Activated T-cell treated with anti-CD3 and anti-CD28 coated beads, Interleukin-2, amount 50 U/mL, for 72 hours (primary cell): ENCODE data around the gene SEMA6B. TPM values are rescaled to one million over a fixed set of nuclear protein-coding genes. Genes with fewer than 3 reads are reported as not detected.
A peak's percentile ranks its signal among the peaks of the same experiment; 100 is the strongest.
"Not testable (repeated sequence)": the region's sequence is repeated elsewhere in the genome, so short reads cannot be mapped to it uniquely, and the experiment has no call there.

Source experiments
- ATAC-seq, 2 donors: fragments of 150-1000 bp; cut with Tn5 transposase; replicated peaks in 1 of 2; 2 replicates each; pipeline ENCODE4 v1.10.0; 2021; ENCODE audit warnings: moderate library complexity in 2 of 2, mild to moderate bottlenecking in 1 of 2
- DNase-seq, 2 donors: peaks; one replicate each; pipeline ENCODE4 v3.0.0; 2021 to 2022; ENCODE audit warnings: mixed read lengths in 1 of 2
- H3K27ac Mint-ChIP-seq: one replicate; pipeline ENCODE4 v1.8.0; 2022; ENCODE audit warnings: mild to moderate bottlenecking, moderate library complexity, mixed read lengths
- H3K27me3 Mint-ChIP-seq: one replicate; pipeline ENCODE4 v1.8.0; 2022; ENCODE audit warnings: low read depth, mixed read lengths
- H3K36me3 Mint-ChIP-seq, 2 donors: one replicate each; pipeline ENCODE4 v1.8.0; 2022; ENCODE audit warnings: mixed read lengths in 2 of 2, mild to moderate bottlenecking in 1 of 2; ENCODE audit not compliant: insufficient read depth in 2 of 2
- H3K4me1 Mint-ChIP-seq: one replicate; pipeline ENCODE4 v1.8.0; 2022; ENCODE audit warnings: low read depth, mixed read lengths
- H3K4me3 Mint-ChIP-seq, 2 donors: one replicate each; pipeline ENCODE4 v1.8.0; 2022; ENCODE audit warnings: mild to moderate bottlenecking in 2 of 2, mixed read lengths in 2 of 2, moderate library complexity in 2 of 2
- H3K9me3 Mint-ChIP-seq, 2 donors: one replicate each; pipeline ENCODE4 v1.8.0; 2022; ENCODE audit warnings: mixed read lengths in 2 of 2
- total RNA-seq, 2 donors: library from RNA; stranded (reverse); gene quantifications; one replicate each; pipeline ENCODE4 v1.2.3, GENCODE V29; 2022

The SEMA6B gene
- total RNA-seq, 2 donors from 2014 or later = 0.05 to 0.19 TPM

DNA sequence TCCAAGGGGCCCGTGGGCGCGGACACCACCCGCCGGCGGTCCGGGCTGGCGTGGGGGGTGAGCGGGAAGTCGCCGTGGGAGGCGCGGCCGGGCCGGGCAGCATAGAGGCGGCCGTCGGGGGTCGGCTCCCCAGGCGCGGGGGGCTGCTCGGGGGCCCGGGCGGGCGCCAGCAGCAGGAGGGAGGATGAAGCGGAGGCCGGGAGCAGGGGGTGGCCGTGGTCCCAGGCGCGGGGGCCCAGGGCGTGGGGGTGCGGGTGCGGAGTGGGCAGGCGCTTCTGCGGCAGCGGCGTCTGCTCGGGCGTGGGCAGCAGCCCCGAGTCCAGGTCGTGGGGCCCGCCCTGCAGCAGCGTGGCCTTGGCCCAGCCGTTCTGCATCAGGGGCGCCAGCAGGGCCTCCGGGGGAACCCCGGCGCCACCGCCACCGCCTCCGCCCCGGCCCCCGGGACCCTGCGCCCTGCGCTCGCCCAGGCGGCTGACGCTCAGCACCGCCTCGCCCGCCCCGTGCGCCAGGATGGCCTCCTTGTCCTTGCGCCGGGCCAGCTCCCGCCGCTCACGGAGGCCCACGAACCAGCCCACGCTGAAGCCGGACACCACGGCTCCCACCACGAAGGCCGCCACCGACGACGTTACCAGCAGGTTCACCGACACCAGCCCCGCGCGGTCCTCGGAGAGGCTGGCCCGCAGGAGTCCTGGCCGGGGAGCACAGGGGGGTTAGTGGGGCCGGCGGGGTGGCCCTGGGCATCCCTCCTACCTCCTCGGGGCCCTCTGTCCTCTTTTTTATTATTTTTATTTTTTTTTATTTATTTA is 15.4 kb downstream of the SEMA6B start:
- Mint-ChIP-seq H3K36me3 (peaks cover 1 to 4% of the 10 kb centered on the region in 2 donors), H3K4me3 (no peak overlapping the region), H3K27ac (no peak overlapping the region), H3K27me3 (no peaks in the 10 kb centered on the region), H3K4me1 (peaks cover 13% of the 10 kb centered on the region), H3K9me3 (peaks cover 1 to 2% of the 10 kb centered on the region in 2 donors)
- ATAC-seq (no peak), DNase-seq (no peak)

GRCh38 chr19:4542896-4543841 is 16.3 kb downstream of the SEMA6B start:
- ATAC-seq (no peak), DNase-seq (no peak)
- H3K27me3 Mint-ChIP-seq = no peaks in the 10 kb centered on the region
- no peak overlapping the region for H3K27ac Mint-ChIP-seq
- H3K4me3 Mint-ChIP-seq = no peak overlapping the region
- H3K36me3 Mint-ChIP-seq = peaks cover 1 to 4% of the 10 kb centered on the region in 2 donors
- H3K4me1 Mint-ChIP-seq = peaks cover 15% of the 10 kb centered on the region
- H3K9me3 Mint-ChIP-seq = peaks cover 1 to 2% of the 10 kb centered on the region in 2 donors

DNA sequence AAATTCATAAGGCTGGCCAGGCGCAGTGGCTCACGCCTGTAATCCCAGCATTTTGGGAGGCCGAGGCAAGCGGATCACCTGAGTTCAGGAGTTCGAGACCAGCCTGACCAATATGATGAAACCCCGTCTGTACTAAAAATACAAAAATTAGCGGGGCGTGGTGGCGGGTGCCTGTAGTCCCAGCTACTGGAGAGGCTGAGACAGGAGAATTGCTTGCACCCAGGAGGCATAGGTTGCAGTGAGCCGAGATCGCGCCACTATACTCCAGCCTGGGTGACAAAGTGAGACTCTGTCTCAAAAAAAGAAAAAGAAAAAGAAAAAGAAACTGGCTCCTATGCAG is 17.7 kb downstream of the SEMA6B start:
- H3K4me1 Mint-ChIP-seq = peaks cover 15% of the 10 kb centered on the region
- not testable (repeated sequence) for DNase-seq, H3K27ac Mint-ChIP-seq, ATAC-seq, H3K27me3 Mint-ChIP-seq, H3K9me3 Mint-ChIP-seq, H3K36me3 Mint-ChIP-seq, H3K4me3 Mint-ChIP-seq

DNA sequence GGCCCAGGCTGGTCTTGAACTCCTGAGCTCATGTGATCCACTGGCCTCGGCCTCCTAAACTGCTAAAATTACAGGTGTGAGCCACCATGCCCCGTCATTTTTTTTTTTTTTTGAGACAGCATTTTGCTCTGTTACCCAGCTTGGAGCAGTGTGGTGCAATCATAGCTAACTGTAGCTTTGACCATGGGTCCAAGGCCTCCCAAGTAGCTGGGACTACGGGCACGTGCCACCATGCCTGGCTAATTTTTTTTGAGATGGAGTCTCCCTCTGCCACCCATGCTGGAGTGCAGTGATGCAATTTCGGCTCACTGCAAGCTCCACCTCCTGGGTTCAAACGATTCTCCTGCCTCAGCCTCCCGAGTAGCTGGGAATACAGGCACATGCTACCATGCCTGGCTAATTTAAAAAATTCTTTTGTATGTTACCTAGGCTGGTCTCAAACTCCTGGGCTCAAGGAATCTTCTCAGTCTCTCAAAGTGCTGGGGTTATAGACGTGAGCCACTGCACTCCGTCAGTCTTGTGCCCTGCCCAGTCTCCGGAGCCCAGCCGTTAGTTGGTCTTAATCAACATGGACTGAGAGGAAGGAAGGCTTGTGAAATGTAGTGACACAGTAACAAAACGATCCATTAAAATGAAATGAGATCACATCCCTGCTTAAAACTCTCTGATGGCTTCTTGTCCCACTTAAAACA is 18.2 kb downstream of the SEMA6B start:
- H3K9me3 Mint-ChIP-seq = peaks cover 1 to 2% of the 10 kb centered on the region in 2 donors
- no peaks in the 10 kb centered on the region for H3K27me3 Mint-ChIP-seq
- H3K4me3 Mint-ChIP-seq = no peak overlapping the region
- no peak overlapping the region for H3K27ac Mint-ChIP-seq
- no peak for ATAC-seq
- no peak for DNase-seq
- H3K36me3 Mint-ChIP-seq = peaks cover 1 to 4% of the 10 kb centered on the region in 2 donors
- H3K4me1 Mint-ChIP-seq = peaks cover 15% of the 10 kb centered on the region

- ATAC-seq (peak; percentile 24 to 64), DNase-seq (peak; percentile 28 to 41)
- peaks cover 6% of the 10 kb centered on the region for H3K27me3 Mint-ChIP-seq
- peaks cover 1 to 2% of the 10 kb centered on the region in 2 donors for H3K9me3 Mint-ChIP-seq
- peak within 1 kb of the TSS; percentile 41 to 69 for H3K4me3 Mint-ChIP-seq
- peak within 1 kb of the TSS; percentile 45 for H3K27ac Mint-ChIP-seq
- peaks cover 1 to 4% of the 10 kb centered on the region in 2 donors for H3K36me3 Mint-ChIP-seq
- H3K4me1 Mint-ChIP-seq = peaks cover 22% of the 10 kb centered on the region
These were observed 19.5 kb downstream of the SEMA6B start, which contains the start of gene LRG1 for GRCh38 chr19:4539693-4540581. Gene LRG1 (minus strand): TSS chr19:4540036. CDS start chr19:4540013, 23 bp downstream.

DNA sequence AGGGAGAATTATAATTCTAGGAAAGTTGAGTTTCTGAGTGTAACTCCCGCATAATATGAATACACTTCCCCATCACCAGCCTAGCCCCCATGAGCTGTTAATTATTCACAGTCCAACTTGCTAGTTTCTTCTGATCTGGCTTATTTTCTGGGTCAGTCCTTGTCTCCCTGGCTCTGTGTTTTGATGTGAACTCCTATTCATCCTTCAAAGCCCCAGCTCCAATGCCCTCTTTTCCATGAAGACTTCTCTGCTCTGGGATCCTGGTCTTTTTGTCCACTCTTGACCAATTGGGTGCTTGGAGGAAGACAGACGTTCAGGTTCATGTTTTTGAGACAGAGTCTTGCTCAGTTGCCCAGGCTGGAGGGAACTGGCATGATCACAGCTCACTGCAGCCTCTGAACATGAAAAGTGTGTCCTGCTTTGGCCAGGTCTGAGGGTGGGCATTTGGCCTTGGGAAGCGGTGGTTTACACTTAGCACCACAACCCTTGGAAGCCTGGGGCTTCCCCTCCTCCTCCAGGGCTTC is 20.3 kb downstream of the SEMA6B start:
- ATAC-seq (no peak), DNase-seq (no peak)
- peaks cover 6% of the 10 kb centered on the region for H3K27me3 Mint-ChIP-seq
- H3K4me1 Mint-ChIP-seq = peaks cover 22% of the 10 kb centered on the region
- peak overlapping the region; percentile 41 to 69 for H3K4me3 Mint-ChIP-seq
- peaks cover 1 to 4% of the 10 kb centered on the region in 2 donors for H3K36me3 Mint-ChIP-seq
- no peak overlapping the region for H3K27ac Mint-ChIP-seq
- peaks cover 1 to 2% of the 10 kb centered on the region in 2 donors for H3K9me3 Mint-ChIP-seq

DNA sequence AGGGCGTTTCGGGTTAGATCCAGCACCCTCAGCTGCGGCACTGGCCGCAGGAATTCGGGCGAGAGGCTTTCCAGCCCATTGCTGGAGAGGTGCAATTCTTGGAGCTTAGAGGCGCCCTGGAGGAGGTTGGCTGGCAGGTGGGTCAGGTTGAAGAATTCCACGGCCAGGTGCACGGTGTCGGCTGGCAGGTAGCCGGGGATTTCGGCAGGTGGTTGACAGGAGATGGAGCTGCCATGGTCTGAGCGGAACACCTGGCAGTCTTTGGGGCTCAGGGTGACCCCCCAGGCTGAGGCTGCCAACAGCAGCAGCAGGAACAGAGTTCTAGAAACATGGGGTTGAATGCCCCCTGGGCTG is 20.9 kb downstream of the SEMA6B start:
- H3K27ac Mint-ChIP-seq = no peak overlapping the region
- ATAC-seq (no peak), DNase-seq (no peak)
- peaks cover 1 to 4% of the 10 kb centered on the region in 2 donors for H3K36me3 Mint-ChIP-seq
- H3K9me3 Mint-ChIP-seq = peaks cover 1 to 2% of the 10 kb centered on the region in 2 donors
- H3K27me3 Mint-ChIP-seq = peaks cover 9% of the 10 kb centered on the region
- H3K4me1 Mint-ChIP-seq = peaks cover 22% of the 10 kb centered on the region
- H3K4me3 Mint-ChIP-seq = no peak overlapping the region

DNA sequence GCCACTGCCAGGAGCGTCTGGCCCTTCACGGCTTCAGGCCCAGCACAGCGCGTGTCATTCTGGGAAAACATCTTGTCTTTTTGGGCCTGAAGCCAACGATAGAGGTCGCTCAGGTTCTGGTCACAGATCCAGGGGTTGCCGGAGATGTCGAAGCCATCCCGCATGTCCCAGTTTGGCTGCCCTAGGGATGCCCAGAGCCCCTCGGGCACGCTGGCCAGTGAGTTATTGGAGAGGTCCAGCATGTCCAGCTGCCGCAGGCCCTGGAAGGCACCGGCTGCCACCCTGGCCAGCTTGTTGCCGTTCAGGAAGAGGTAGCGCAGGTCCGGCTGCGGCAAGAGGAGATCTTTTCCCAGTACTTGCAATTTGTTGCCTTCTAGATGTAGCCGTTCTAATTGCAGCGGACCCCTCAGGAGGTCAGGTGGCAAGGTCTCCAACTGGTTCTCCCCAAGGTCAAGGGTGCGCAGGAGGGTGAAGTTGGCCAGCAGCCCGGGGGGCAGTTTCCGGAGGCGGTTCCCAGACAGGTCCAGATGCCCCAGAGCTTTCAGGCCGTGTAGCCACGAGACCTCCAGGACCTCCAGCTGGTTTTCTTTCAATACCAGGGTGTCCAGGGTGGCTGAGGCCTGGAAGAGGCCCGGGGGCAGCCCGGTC is 21.4 kb downstream of the SEMA6B start:
- ATAC-seq = no peak
- Mint-ChIP-seq H3K4me3 (no peak overlapping the region), H3K36me3 (peaks cover 1 to 4% of the 10 kb centered on the region in 2 donors)

DNA sequence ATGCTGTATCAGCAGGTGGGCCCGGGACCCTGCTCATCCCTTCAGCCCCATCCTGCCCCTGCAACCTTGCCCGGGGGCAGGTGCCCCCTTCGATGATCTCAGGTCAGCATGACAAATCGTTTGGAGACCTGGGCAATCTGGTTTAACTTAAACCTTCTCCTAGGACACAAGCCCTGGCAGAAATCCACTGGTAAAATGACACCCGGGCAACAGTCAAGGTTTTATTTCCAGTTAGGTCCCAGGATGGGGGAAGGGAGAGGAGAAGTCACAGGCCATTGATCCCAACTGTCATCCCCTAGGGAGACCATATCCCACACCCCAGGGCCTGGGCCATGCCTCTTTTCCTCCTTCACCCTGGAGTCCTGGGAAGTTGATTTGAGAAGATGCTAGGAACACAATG is 22.7 kb downstream of the SEMA6B start:
- Mint-ChIP-seq H3K4me1 (peaks cover 22% of the 10 kb centered on the region), H3K9me3 (peaks cover 1 to 2% of the 10 kb centered on the region in 2 donors), H3K27ac (no peak overlapping the region), H3K4me3 (no peak overlapping the region), H3K36me3 (peaks cover 1 to 4% of the 10 kb centered on the region in 2 donors), H3K27me3 (peaks cover 14% of the 10 kb centered on the region)
- ATAC-seq = no peak
- no peak for DNase-seq

More for the DNA sequence above, 21.4 kb downstream of the SEMA6B start:
- Mint-ChIP-seq H3K27ac (no peak overlapping the region), H3K27me3 (peaks cover 14% of the 10 kb centered on the region), H3K4me1 (peaks cover 22% of the 10 kb centered on the region), H3K9me3 (peaks cover 1 to 2% of the 10 kb centered on the region in 2 donors)
- no peak for DNase-seq

DNA sequence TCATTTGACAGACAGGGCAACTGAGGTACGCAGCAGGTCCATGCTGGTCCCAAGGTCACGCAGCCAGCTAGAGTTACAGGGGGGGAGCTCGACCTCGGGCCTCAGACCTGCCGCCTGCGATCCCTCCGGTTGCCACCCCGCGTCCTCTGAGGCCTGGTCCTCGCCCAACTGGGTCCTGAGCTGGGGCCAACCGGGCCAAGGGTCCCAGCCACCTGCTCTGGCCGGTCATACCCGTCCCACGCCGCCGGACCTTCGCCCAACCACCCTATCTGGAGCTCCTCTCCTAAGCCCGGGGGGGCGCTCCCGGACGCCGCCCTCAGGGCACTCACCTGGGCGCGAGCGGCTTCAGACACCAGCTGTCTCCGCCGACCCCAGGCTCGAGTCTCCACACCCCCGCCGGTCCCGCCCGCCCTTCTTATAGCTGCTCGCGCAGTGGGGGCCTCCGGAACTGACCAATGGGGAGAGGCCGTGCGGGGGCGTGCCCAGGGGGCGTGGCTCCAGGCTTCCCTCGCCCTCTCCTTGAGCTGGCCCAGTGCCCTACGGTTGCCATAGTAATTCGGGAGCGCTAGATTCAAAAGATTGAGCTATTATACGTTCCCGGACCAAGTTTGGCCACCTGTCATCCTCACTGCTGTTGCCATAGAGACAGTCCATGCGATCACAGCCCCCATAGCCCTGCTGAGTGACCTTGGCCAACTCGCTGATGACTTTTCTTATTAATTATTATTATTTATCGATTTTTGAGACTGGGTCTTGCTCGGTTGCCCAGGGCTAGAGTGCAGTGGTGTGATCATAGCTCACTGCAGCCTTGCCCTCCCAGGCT is 24.4 kb downstream of the SEMA6B start, which contains the start of gene PLIN5:
Gene PLIN5, minus strand, starts transcription at position 389 of the 823 bp plus-strand sequence. CDS start 1,150 bp downstream, outside the sequence.
- DNase-seq (peak; percentile 54 to 58), ATAC-seq (peak; percentile 63)
- Mint-ChIP-seq H3K36me3 (no peaks in the 10 kb centered on the region), H3K9me3 (no peaks in the 10 kb centered on the region), H3K27ac (no peak within 1 kb of the TSS), H3K4me1 (peaks cover 19% of the 10 kb centered on the region), H3K4me3 (peak within 1 kb of the TSS in 1 of 2 donors; percentile 4), H3K27me3 (peaks cover 14% of the 10 kb centered on the region)
